OCI-LY7 (cell line): ENCODE data around the gene HAX1. TPM values are rescaled to one million over a fixed set of nuclear protein-coding genes. Genes with fewer than 3 reads are reported as not detected.

ENCODE experiments used
- BruUV-seq: library from RNA; stranded (reverse); fragments of 400-500 nt; replicated peaks from 2 replicates; lab custom pipeline; 2021; lab: Mats Ljungman, UMichigan
- CTCF ChIA-PET: fragments of 300-600 bp; sonication (Branson Sonifier 250); formaldehyde crosslinking; loops from one replicate; lab custom pipeline; 2022; ENCODE audit warnings: antibody characterized with exemption; ENCODE audit not compliant: unreplicated experiment; lab: Charles Lee
- POLR2A ChIA-PET: fragments of 300-600 bp; sonication (Branson Sonifier 250); formaldehyde crosslinking; loops from one replicate; lab custom pipeline; 2022; ENCODE audit warnings: antibody characterized with exemption; lab: Charles Lee
- DNase-seq: peaks from one replicate; pipeline ENCODE4 v3.0.0-alpha.2; 2015; ENCODE audit warnings: low spot score
- H2AFZ ChIP-seq: fragments of 200-600 bp; sonication (generic), shearing (Covaris generic); 2 replicates; pipeline ENCODE4 v1.6.1; 2014; ENCODE audit warnings: mild to moderate bottlenecking, antibody characterized with exemption, low read length, moderate library complexity
- H3K27ac ChIP-seq: fragments of 200-600 bp; sonication (generic); 2 replicates; pipeline ENCODE4 v1.5.1; 2014; ENCODE audit warnings: mixed run types, low read depth, mild to moderate bottlenecking, moderate library complexity, low read length, inconsistent platforms; ENCODE audit not compliant: poor library complexity, severe bottlenecking
- H3K36me3 ChIP-seq: fragments of 200-600 bp; sonication (generic); 2 replicates; pipeline ENCODE4 v1.6.1; 2014; ENCODE audit warnings: mild to moderate bottlenecking, antibody characterized with exemption, low read length, moderate library complexity, mixed read lengths; ENCODE audit not compliant: insufficient read depth
- H3K4me1 ChIP-seq: fragments of 200-600 bp; sonication (generic); 2 replicates; pipeline ENCODE4 v1.5.1; 2014; ENCODE audit warnings: mild to moderate bottlenecking, low read length; ENCODE audit not compliant: insufficient read depth, poor library complexity, severe bottlenecking
- H3K4me2 ChIP-seq: fragments of 200-600 bp; sonication (generic); 2 replicates; pipeline ENCODE4 v1.6.1; 2014; ENCODE audit warnings: mild to moderate bottlenecking, low read length
- H3K4me3 ChIP-seq: fragments of 200-600 bp; sonication (generic); 2 replicates; pipeline ENCODE4 v1.5.1; 2014; ENCODE audit warnings: mild to moderate bottlenecking, low read depth, low read length; ENCODE audit not compliant: poor library complexity, severe bottlenecking
- H3K79me2 ChIP-seq: fragments of 200-600 bp; sonication (generic); 2 replicates; pipeline ENCODE4 v1.6.1; 2016; ENCODE audit warnings: low read depth, mild to moderate bottlenecking, low read length, moderate library complexity, mixed read lengths; ENCODE audit not compliant: insufficient read depth
- H3K9me2 ChIP-seq: fragments of 200-600 bp; sonication (generic); 2 replicates; pipeline ENCODE4 v1.6.1; 2016; ENCODE audit warnings: mild to moderate bottlenecking, low read length, mixed read lengths; ENCODE audit not compliant: insufficient read depth
- H3K9me3 ChIP-seq: fragments of 200-600 bp; sonication (generic); 2 replicates; pipeline ENCODE4 v1.6.1; 2014; ENCODE audit warnings: mild to moderate bottlenecking, mixed run types, low read length, mixed read lengths
- H4K20me1 ChIP-seq: fragments of 200-600 bp; sonication (generic); 2 replicates; pipeline ENCODE4 v1.6.1; 2014; ENCODE audit warnings: mild to moderate bottlenecking, antibody characterized with exemption, low read length, moderate library complexity, mixed read lengths; ENCODE audit not compliant: insufficient read depth
- CTCF ChIP-seq: fragments of 200-600 bp; sonication (generic); conservative IDR thresholded peaks from 2 replicates; pipeline ENCODE4 v1.5.1; 2014; ENCODE audit warnings: mild to moderate bottlenecking, antibody characterized with exemption, low read length, moderate library complexity, mixed read lengths
- EZH2phosphoT487 ChIP-seq: fragments of 200-600 bp; sonication (generic); IDR thresholded peaks from 2 replicates; pipeline ENCODE4 v1.6.1; 2018; ENCODE audit warnings: low read depth, borderline replicate concordance, mild to moderate bottlenecking, mixed run types, antibody characterized with exemption, low read length, moderate library complexity, mixed read lengths
- intact Hi-C: fragments of 100-400 bp; cut with micrococcal nuclease; formaldehyde crosslinking; loops from one replicate; pipeline ENCODE4 v1.10.0; 2022; ENCODE audit not compliant: unreplicated experiment
- total RNA-seq, 2 experiments: library from RNA; depleted of rRNA in 1 of 2; stranded (reverse); fragments of >200 nt in 1 of 2; shearing (Covaris generic) in 1 of 2; gene quantifications; 2 replicates each; pipeline ENCODE4 v1.2.3, GENCODE V29; 2014 to 2022

HAX1 gene
- total RNA-seq, 2 experiments from 2014 or later: 170 to 196 TPM

DNA sequence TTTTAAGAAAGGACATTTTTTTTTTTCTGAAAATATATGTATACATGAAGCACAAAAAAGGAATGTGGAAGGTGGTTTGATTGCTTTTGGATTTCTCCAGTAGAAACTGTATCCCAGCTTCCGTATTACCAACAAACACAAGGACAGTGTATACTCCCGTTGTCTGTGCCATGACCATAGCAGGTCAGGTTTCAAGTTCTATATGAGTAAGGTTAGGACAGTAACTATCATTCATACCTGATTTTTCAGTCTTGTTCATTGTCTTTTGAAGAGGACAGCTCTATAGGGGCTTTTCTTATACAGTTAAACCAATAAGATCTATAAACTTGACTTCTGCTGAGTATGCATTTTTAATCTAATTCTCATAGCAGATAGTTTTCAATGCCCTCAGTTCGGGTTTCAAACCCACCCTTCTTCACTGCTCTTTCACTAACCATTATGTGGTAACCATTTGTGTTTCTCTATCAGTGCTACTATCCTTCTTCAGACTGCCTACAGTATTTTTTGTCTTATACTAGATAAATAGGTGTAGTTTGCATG, 32.1 kb upstream of the HAX1 start:
- Histone ChIP-seq H3K36me3 (peaks cover 100% of the 10 kb centered on the region), H3K9me3 (no peaks in the 10 kb centered on the region), H3K4me1 (no peaks in the 10 kb centered on the region), H3K4me3 (no peak overlapping the region), H2AFZ (no peak overlapping the region), H3K79me2 (peaks cover 36% of the 10 kb centered on the region), H4K20me1 (peaks cover 4% of the 10 kb centered on the region), H3K4me2 (no peak overlapping the region), H3K27ac (no peak overlapping the region), H3K9me2 (no peaks in the 10 kb centered on the region)
- ChIA-PET POLR2A (interaction anchor here (1.0 kb wide), 1 partner anchor 57 kb away, joined by 4 read pairs; no protein-coding TSS in a partner anchor), CTCF (no interaction called here)
- DNase-seq: no peak
- TF ChIP-seq EZH2phosphoT487 (no peak), CTCF (no peak)
- intact Hi-C loops: no loop called here
- BruUV-seq: no TSS peak

DNA sequence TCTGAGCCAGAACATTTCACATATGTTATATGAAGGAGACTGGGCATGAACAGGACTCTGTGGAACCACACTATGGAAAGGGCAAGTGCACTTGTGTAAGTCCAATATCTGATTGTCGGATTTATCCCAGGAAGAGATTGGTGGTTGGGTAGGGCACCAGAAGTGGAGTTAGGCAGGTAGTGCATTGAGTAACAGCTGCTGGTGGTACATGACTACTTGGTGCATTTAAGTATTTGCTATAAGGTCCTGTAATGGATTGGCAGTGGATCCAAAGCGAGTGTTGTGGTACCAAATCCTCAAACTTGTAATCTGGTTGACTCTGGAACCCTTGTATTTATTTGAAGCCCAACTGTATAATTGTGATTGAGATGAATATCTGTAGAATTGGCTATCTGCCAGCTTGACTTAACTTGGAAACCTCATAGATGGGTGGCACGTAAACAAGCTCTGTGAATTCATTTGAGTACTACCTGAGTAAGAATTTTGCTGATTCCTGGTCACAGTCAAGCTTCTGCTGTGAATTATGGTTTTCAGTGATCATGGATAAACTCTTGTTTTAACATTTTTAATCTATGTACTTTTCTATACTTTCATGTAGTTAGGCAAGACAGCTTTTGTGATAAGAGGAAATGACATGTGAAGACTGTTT, 30.6 kb upstream of the HAX1 start:
- no peak for DNase-seq
- ChIA-PET POLR2A (no interaction called here), CTCF (no interaction called here)
- Histone ChIP-seq H2AFZ (no peak overlapping the region), H3K36me3 (peaks cover 100% of the 10 kb centered on the region), H3K4me3 (no peak overlapping the region), H3K4me2 (no peak overlapping the region), H3K4me1 (no peaks in the 10 kb centered on the region), H3K9me2 (no peaks in the 10 kb centered on the region), H4K20me1 (peaks cover 4% of the 10 kb centered on the region; the same call in 1 of the 2 replicates), H3K79me2 (peaks cover 33% of the 10 kb centered on the region), H3K27ac (no peak overlapping the region), H3K9me3 (no peaks in the 10 kb centered on the region)
- no peak for TF ChIP-seq CTCF
- no peak for TF ChIP-seq EZH2phosphoT487
- intact Hi-C loops: no loop called here
- BruUV-seq: no TSS peak

GRCh38 chr1:154253671-154254070, 18.8 kb upstream of the HAX1 start:
- Histone ChIP-seq H3K4me3 (no peak overlapping the region), H3K9me2 (no peaks in the 10 kb centered on the region), H3K9me3 (no peaks in the 10 kb centered on the region), H2AFZ (no peak overlapping the region), H3K4me1 (no peaks in the 10 kb centered on the region), H3K4me2 (no peak overlapping the region), H4K20me1 (no peaks in the 10 kb centered on the region), H3K36me3 (peaks cover 100% of the 10 kb centered on the region), H3K79me2 (no peaks in the 10 kb centered on the region), H3K27ac (no peak overlapping the region)
- POLR2A ChIA-PET: no interaction called here
- intact Hi-C loops: no loop called here
- no peak for DNase-seq
- CTCF ChIA-PET: interaction anchor here (0.5 kb wide), 1 partner anchor 39 kb away, joined by 3 read pairs; no protein-coding TSS in a partner anchor
- no peak for TF ChIP-seq CTCF
- TF ChIP-seq EZH2phosphoT487: no peak
- BruUV-seq: no TSS peak
